Measurements from ENCODE around the gene RARA.

- TF ChIP-seq POLR2A (IDR thresholded peaks at IDR 0.05) (no peak), CTCF (IDR thresholded peaks at IDR 0.05) (no peak)
These were observed 43.3 kb downstream of the RARA start for GRCh38 chr17:40352237-40352778.
